Neural crest cell (in vitro differentiated cells): ENCODE measurements around the gene SYPL2. TPM values are rescaled to one million over a fixed set of nuclear protein-coding genes. Genes with fewer than 3 reads are reported as not detected.

Experiments used
- DNase-seq: peaks from one replicate; pipeline ENCODE4 v3.0.0; 2021; ENCODE audit warnings: low read depth, mixed read lengths, low spot score
- H3K27ac Mint-ChIP-seq: one replicate; pipeline ENCODE4 v1.8.0; 2021; ENCODE audit warnings: mild to moderate bottlenecking, mixed read lengths; ENCODE audit not compliant: unreplicated experiment
- H3K27me3 Mint-ChIP-seq: 2 replicates; pipeline ENCODE4 v1.8.0; 2021; ENCODE audit warnings: low read depth, mild to moderate bottlenecking, mixed read lengths
- H3K36me3 Mint-ChIP-seq: 2 replicates; pipeline ENCODE4 v1.8.0; 2021; ENCODE audit warnings: low read depth, mild to moderate bottlenecking, mixed read lengths
- H3K4me1 Mint-ChIP-seq: 2 replicates; pipeline ENCODE4 v1.8.0; 2021; ENCODE audit warnings: mixed read lengths
- H3K4me3 Mint-ChIP-seq: one replicate; pipeline ENCODE4 v1.8.0; 2021; ENCODE audit warnings: mild to moderate bottlenecking, mixed read lengths
- H3K9me3 Mint-ChIP-seq: 2 replicates; pipeline ENCODE4 v1.8.0; 2021; ENCODE audit warnings: mixed read lengths
- total RNA-seq: library from RNA; stranded (reverse); gene quantifications from 2 replicates; pipeline ENCODE4 v1.2.1, GENCODE V29; 2021
- TF ChIP-seq, protein P1 (sequence below): fragments of 200-600 bp; sonication (generic); conservative IDR thresholded peaks from 2 replicates; pipeline ENCODE4 v1.5.0; 2021; ENCODE audit warnings: antibody characterized with exemption, mild to moderate bottlenecking

SYPL2 gene
- total RNA-seq, 1 donor from 2014 or later: 0.47 TPM

DNA sequence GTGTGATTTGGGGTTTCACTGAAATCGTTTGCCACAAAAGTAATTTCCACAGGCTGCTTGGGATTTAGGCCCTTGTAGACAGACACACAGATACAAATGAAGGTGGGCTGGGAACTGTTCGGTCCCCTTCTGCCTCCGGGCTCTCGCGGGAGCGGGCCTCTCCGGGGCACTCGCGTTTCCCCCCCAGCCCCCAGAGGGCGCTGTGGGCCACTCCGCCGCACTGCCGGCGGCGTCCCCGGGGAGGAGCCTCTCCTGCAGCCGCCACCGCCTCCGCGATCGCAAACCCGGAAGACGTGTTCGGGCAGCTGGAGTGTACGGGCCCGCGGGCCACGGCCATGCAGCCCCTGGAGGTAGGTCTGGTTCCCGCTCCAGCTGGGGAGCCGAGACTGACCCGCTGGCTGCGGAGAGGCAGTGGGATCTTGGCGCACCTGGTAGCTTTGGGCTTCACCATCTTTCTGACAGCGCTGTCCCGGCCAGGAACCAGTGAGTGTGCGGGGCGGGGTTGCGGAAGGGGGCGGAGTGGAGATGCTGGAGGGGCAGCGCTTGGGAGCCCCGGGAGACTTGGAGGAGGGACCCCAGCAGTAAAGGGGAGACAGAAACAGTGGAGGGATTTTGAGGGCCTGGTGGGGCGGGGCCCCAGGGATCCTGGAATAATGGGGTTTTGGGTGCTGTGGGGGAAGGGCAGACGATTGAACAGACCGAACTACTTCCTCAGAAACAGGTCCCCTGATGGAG lies 27.6 kb downstream of the SYPL2 start, which contains the start of gene CYB561D1:
CYB561D1 (plus strand) TSS at position 290 of the 735 bp plus-strand sequence; CDS start at position 336, 46 bp downstream.
- H3K27me3 Mint-ChIP-seq: no peaks in the 10 kb centered on the region
- TF ChIP-seq, protein P1, sequence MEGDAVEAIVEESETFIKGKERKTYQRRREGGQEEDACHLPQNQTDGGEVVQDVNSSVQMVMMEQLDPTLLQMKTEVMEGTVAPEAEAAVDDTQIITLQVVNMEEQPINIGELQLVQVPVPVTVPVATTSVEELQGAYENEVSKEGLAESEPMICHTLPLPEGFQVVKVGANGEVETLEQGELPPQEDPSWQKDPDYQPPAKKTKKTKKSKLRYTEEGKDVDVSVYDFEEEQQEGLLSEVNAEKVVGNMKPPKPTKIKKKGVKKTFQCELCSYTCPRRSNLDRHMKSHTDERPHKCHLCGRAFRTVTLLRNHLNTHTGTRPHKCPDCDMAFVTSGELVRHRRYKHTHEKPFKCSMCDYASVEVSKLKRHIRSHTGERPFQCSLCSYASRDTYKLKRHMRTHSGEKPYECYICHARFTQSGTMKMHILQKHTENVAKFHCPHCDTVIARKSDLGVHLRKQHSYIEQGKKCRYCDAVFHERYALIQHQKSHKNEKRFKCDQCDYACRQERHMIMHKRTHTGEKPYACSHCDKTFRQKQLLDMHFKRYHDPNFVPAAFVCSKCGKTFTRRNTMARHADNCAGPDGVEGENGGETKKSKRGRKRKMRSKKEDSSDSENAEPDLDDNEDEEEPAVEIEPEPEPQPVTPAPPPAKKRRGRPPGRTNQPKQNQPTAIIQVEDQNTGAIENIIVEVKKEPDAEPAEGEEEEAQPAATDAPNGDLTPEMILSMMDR: peak; percentile 96
- no peak within 1 kb of the TSS for H3K27ac Mint-ChIP-seq
- peak within 1 kb of the TSS; percentile 92 for H3K4me3 Mint-ChIP-seq
- no peaks in the 10 kb centered on the region for H3K9me3 Mint-ChIP-seq
- peaks cover 13% of the 10 kb centered on the region for H3K4me1 Mint-ChIP-seq
- peak; percentile 93 for DNase-seq
- H3K36me3 Mint-ChIP-seq: peaks cover 3% of the 10 kb centered on the region

DNA sequence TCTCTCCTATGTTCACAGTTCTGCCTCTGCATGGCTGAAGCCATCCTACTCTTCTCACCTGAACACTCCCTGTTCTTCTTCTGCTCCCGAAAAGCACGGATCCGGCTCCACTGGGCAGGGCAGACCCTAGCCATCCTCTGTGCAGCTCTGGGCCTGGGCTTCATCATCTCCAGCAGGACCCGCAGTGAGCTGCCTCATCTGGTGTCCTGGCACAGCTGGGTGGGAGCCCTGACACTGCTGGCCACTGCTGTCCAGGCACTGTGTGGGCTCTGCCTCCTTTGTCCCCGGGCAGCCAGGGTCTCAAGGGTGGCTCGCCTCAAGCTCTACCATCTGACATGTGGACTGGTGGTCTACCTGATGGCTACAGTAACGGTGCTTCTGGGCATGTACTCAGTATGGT lies 29.4 kb downstream of the SYPL2 start:
- Mint-ChIP-seq H3K4me1 (peaks cover 16% of the 10 kb centered on the region), H3K9me3 (no peaks in the 10 kb centered on the region), H3K27me3 (no peaks in the 10 kb centered on the region), H3K4me3 (peak overlapping the region; percentile 92), H3K36me3 (peaks cover 3% of the 10 kb centered on the region), H3K27ac (peak overlapping the region; percentile 46)
- TF ChIP-seq, protein P1: no peak
- DNase-seq: no peak

DNA sequence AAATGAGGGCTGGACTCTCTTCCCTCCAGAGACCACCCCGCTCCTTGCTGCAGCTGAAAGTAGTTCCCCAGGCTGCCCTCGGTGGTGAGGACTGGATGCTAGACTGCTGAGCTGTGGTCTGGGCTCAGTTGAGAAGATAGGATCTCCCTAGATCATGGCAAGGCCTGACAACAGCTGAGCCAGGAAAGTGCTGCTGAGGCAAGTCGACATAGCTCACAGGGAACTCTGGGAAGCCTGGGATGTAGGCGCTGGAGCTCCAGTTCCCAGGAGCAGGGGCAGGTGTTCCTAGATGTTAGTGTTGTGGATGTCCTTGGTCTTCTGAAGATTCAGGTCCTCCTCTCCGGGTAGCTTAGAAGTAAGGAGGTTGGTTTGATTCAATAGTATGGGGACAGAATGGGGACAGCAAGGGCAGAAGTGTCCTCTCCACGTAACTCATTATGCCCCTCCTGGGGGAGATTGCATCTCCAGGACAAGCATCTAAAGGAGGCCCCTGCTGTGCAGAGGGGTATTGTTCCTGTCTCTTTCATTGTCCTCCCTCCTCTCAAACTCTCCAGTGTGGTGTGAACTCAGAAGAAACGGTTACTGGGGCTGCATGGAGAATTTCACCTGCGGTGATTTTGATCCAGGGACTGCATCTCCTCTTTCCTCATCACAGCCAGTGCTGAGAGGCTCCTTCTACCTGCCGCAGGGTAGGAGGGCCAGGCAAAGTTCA lies 31.3 kb downstream of the SYPL2 start:
- peaks cover 3% of the 10 kb centered on the region for H3K36me3 Mint-ChIP-seq
- no peaks in the 10 kb centered on the region for H3K9me3 Mint-ChIP-seq
- TF ChIP-seq, protein P1: no peak
- peaks cover 20% of the 10 kb centered on the region for H3K4me1 Mint-ChIP-seq
- H3K4me3 Mint-ChIP-seq: peak overlapping the region; percentile 66
- peak overlapping the region; percentile 19 for H3K27ac Mint-ChIP-seq
- no peak for DNase-seq
- H3K27me3 Mint-ChIP-seq: no peaks in the 10 kb centered on the region

DNA sequence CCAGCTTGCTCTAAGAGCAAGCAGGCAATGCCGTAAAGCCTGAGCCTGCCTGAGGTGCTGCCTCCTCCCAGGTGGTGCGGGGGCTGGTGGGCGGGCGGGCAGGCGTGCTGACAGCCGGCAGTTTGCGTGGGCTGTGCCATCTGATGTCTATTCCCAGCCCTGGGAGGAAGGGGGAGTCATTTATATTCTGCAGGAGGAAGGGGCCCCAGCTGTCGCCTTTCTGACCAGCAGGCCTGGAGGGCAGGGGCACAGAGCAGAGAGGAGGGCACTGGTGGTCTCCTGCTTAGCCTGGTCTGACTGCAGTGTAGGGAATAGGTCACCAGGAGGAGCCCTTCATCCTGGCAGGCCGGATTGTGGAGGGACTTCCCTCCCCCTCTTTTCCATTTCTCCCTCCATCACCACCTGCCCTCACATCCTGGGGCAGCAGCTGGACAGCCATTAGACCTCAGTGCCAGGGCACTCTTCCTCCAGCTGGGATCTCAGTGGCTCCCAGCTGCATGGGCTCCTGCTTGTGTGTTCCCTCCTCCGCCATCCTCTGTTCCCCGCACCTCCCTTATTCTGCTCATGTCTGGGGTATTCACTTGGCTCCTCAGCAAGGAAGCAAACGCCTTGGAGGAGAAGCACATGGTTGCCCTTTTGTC lies 31.9 kb downstream of the SYPL2 start:
- TF ChIP-seq, protein P1: peak; percentile 68
- Mint-ChIP-seq H3K27me3 (no peaks in the 10 kb centered on the region), H3K27ac (no peak overlapping the region), H3K4me1 (peaks cover 20% of the 10 kb centered on the region), H3K36me3 (peaks cover 3% of the 10 kb centered on the region), H3K9me3 (no peaks in the 10 kb centered on the region), H3K4me3 (peak overlapping the region; percentile 66)
- DNase-seq: peak; percentile 71

DNA sequence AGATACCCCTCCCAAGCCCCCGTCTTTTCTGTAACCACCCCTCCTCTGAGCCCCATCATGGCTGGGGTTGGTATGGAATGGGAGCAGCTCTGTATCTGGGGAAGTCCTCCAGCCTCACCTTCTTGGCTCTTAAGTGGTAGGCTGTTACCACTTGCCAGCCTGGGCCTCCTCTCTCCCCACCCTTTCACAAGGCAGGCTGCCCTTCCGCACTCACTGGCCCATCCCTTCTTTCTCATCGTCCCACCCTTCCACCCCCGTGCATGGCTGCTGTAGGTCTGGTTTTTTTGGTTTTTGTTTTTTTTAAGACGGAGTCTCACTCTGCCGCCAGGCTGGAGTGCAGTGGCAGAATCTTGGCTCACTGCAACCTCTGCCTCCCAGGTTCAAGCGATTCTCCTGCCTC lies 32.7 kb downstream of the SYPL2 start:
- TF ChIP-seq, protein P1: no peak
- Mint-ChIP-seq H3K36me3 (peaks cover 3% of the 10 kb centered on the region), H3K4me1 (peaks cover 20% of the 10 kb centered on the region), H3K27ac (no peak overlapping the region), H3K4me3 (no peak overlapping the region), H3K9me3 (no peaks in the 10 kb centered on the region), H3K27me3 (no peaks in the 10 kb centered on the region)
- no peak for DNase-seq
